GM13976 (cell line): ENCODE results near the gene COPE.

Source experiments
- DNase-seq: peaks from one replicate; pipeline ENCODE4 v3.0.0; 2012; ENCODE audit warnings: low spot score
- CTCF ChIP-seq: IDR thresholded peaks from 2 replicates; pipeline ENCODE4 v1.5.1; 2012; ENCODE audit warnings: borderline replicate concordance, mild to moderate bottlenecking; ENCODE audit not compliant: insufficient read depth; ENCODE audit errors: extremely low read depth, missing control alignments, control extremely low read depth
- in situ Hi-C: fragments of 300-500 bp; cut with MboI; formaldehyde crosslinking; loops from one replicate; pipeline ENCODE4 v1.12.0; 2022; ENCODE audit warnings: low sequenced_read_pairs, mixed read lengths, inconsistent platforms; ENCODE audit not compliant: unreplicated experiment

The COPE gene

GRCh38 chr19:18860725-18861124 is 58.5 kb downstream of the COPE start:
- no peak for DNase-seq
- no peak for TF ChIP-seq CTCF
- in situ Hi-C loops, result no loop called here

- in situ Hi-C loops, result no loop called here
- TF ChIP-seq CTCF, result no peak
- no peak for DNase-seq
These were observed 58.9 kb downstream of the COPE start for GRCh38 chr19:18860302-18860700.

- in situ Hi-C loops, result no loop called here
- TF ChIP-seq CTCF, result no peak
These were observed 59.4 kb downstream of the COPE start for GRCh38 chr19:18859676-18860301.

GRCh38 chr19:18858906-18859646 is 60.1 kb downstream of the COPE start:
- TF ChIP-seq CTCF, result no peak
- DNase-seq, result no peak
- in situ Hi-C loops, result no loop called here

More at GRCh38 chr19:18859676-18860301, 59.4 kb downstream of the COPE start:
- DNase-seq, result no peak

- in situ Hi-C loops, result no loop called here
- TF ChIP-seq CTCF, result no peak
- DNase-seq, result no peak
These were observed 62.0 kb downstream of the COPE start for GRCh38 chr19:18857223-18857622.

GRCh38 chr19:18856385-18857126 is 62.6 kb downstream of the COPE start:
- in situ Hi-C loops, result no loop called here
- no peak for DNase-seq
- no peak for TF ChIP-seq CTCF
